ENCODE results near the gene RRP1.

RRP1 gene

DNA sequence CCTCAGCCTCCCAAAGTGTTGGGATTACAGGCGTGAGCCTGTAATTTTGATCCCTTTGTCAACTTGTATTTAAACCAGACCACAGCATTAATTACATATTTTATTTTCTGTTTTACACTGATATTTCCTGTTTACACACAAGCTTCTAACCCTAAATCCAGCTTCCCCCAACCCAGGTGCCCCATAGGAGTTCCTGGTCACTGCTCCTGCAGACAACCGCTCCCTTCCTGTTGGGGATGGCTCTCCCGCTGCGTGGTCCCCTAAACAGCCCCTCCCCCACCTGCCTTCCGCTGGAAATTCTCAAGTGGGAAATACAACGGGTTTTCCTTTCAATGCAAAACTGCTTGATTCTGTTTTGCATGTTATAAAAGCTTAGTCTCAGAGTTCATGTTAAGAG, 17.0 kb upstream of the RRP1 start:
- Histone ChIP-seq H3K4me1 (peaks cover 60% of the 10 kb centered on the region), H3K27me3 (no peaks in the 10 kb centered on the region), H3K4me2 (peak overlapping the region; percentile 90), H3K36me3 (peaks cover 23% of the 10 kb centered on the region), H3K9me3 (0 out of 2 replicates have a peak, but pooled peaks cover 8% of the 10 kb centered on the region), H3K4me3 (no peak overlapping the region), H4K20me1 (peaks cover 32% of the 10 kb centered on the region), H3K27ac (no peak overlapping the region), H3K9ac (no peak overlapping the region)
- no peak for TF ChIP-seq Cebpa-rat (IDR thresholded peaks at IDR 0.05)

DNA sequence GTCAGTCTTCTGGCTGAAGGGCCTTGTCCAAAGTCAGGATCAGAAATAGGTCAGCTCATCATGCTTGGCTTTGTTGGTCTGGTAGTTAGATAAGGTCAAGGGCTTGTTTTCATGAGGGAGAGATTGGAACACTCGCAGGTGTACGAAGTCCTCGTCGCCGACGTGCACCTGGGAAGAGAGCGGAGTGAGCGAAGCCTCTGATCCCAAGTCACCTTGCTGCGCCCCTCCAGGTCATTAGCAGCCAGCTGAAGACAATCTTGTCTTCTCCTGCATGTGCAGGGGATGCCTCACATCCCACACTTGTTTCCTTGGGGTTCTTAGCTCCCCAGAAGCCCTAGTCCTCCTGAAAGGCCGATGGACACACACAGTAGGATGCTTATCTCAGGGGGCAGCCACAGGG, 15.2 kb upstream of the RRP1 start:
- 0 out of 2 replicates have a peak overlapping the region, but pooled peaks have one; percentile 4 for H3K27ac ChIP-seq

DNA sequence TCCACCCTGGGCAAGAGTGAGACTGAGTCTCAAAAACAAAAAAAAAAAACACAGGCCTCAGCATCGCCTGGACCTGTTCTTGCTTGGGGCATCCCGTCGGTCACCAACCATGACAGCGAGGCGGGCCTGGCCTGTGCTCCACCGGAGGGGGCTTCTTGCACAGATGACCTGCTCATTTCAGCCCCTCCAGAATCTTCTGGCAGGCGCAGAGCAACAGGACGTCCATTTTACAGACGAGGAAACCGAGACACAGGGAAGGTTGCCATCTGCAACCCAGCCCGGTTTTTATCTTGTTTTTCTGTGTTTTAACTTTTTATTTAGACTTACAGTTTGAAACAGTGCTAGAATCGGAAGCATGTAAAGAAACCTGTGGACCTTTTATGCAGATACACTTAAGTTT, 14.2 kb upstream of the RRP1 start:
- peak overlapping the region; percentile 89; the same call in 1 of the 2 replicates for H3K9ac ChIP-seq
- H3K36me3 ChIP-seq: peaks cover 23% of the 10 kb centered on the region
- peaks cover 82% of the 10 kb centered on the region for H3K4me1 ChIP-seq
- H3K9me3 ChIP-seq: 0 out of 2 replicates have a peak, but pooled peaks cover 8% of the 10 kb centered on the region
- peak overlapping the region; percentile 96 for H3K4me3 ChIP-seq
- H3K27ac ChIP-seq: no peak overlapping the region
- H3K27me3 ChIP-seq: no peaks in the 10 kb centered on the region
- peak overlapping the region; percentile 90 for H3K4me2 ChIP-seq
- TF ChIP-seq Cebpa-rat (IDR thresholded peaks at IDR 0.05): no peak
- H4K20me1 ChIP-seq: peaks cover 32% of the 10 kb centered on the region

More for the DNA sequence above, 15.2 kb upstream of the RRP1 start:
- Histone ChIP-seq H3K9ac (no peak overlapping the region), H3K36me3 (peaks cover 23% of the 10 kb centered on the region), H3K4me1 (peaks cover 77% of the 10 kb centered on the region), H3K4me2 (peak overlapping the region; percentile 90), H3K9me3 (0 out of 2 replicates have a peak, but pooled peaks cover 8% of the 10 kb centered on the region), H3K27me3 (no peaks in the 10 kb centered on the region), H4K20me1 (peaks cover 32% of the 10 kb centered on the region), H3K4me3 (no peak overlapping the region)
- no peak for TF ChIP-seq Cebpa-rat (IDR thresholded peaks at IDR 0.05)

DNA sequence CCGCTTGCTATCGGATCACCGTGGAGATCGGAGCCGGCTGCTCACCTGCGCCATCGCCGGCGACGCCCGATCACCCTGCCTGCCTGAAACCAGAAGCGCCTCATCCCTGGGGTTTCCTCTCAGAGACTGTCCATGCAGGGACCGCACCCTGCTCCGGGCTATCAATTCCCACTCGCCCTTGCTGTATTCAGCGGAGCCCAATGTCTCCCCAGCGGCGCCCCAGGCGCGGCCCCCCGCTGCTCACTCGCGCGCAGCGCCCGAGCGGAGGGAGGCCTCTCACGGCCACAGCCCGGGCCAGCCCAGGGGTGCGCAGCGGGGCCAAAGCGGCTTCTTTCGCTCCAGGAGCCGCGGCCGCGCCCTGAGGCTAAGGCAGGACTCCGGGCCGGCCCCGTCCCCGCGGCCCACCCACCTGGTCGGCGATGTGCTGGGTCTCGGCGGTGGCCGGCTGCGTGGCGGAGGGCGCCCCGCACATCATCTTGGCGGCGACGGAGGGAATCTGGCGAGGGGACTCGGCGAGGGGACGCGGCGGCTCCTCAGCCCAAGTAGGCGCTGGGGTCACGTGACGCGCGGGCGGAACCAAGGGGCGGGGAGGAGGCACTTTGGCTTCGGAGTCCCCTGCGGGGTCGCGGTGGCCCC, 13.5 kb upstream of the RRP1 start, which contains the start of gene CSTB:
Gene CSTB, minus strand, starts transcription at position 514 of the 636 bp plus-strand sequence. Its CDS starts 39 bp downstream, at position 475.
- Histone ChIP-seq H3K9me3 (0 out of 2 replicates have a peak, but pooled peaks cover 6% of the 10 kb centered on the region), H4K20me1 (peaks cover 32% of the 10 kb centered on the region), H3K4me3 (peak within 1 kb of the TSS; percentile 96), H3K27ac (peak within 1 kb of the TSS; percentile 90), H3K4me1 (peaks cover 75% of the 10 kb centered on the region), H3K36me3 (peaks cover 23% of the 10 kb centered on the region), H3K9ac (peak within 1 kb of the TSS; percentile 89), H3K27me3 (no peaks in the 10 kb centered on the region), H3K4me2 (peak within 1 kb of the TSS; percentile 90)
- no peak for TF ChIP-seq Cebpa-rat (IDR thresholded peaks at IDR 0.05)

DNA sequence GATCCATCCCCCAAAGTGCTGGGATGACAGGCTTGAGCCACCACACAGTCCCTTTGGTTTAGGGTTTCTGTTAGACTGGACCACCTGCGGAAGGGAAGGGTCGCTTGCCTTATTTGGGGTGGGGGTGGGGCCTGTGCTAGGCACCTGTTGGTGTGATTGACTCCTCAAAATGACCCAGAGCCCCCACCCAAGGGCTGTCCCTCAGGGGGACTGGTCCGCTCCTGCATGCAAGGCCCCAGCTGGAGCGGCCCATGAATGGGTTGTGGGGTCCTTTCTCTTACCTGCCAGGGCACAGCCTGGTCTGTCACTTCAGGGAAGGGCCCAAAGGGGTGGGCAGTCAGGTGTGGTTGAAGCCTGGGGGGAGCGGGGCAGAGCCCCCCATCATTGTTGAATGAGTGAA, 11.4 kb upstream of the RRP1 start:
- no peaks in the 10 kb centered on the region for H3K27me3 ChIP-seq
- TF ChIP-seq Cebpa-rat (IDR thresholded peaks at IDR 0.05): no peak
- peaks cover 61% of the 10 kb centered on the region for H3K4me1 ChIP-seq
- H3K4me3 ChIP-seq: no peak overlapping the region
- no peaks in the 10 kb centered on the region for H3K9me3 ChIP-seq
- peaks cover 16% of the 10 kb centered on the region for H3K36me3 ChIP-seq
- no peak overlapping the region for H3K9ac ChIP-seq
- H3K27ac ChIP-seq: no peak overlapping the region
- peaks cover 29% of the 10 kb centered on the region for H4K20me1 ChIP-seq
- H3K4me2 ChIP-seq: 0 out of 2 replicates have a peak overlapping the region, but pooled peaks have one; percentile 54

DNA sequence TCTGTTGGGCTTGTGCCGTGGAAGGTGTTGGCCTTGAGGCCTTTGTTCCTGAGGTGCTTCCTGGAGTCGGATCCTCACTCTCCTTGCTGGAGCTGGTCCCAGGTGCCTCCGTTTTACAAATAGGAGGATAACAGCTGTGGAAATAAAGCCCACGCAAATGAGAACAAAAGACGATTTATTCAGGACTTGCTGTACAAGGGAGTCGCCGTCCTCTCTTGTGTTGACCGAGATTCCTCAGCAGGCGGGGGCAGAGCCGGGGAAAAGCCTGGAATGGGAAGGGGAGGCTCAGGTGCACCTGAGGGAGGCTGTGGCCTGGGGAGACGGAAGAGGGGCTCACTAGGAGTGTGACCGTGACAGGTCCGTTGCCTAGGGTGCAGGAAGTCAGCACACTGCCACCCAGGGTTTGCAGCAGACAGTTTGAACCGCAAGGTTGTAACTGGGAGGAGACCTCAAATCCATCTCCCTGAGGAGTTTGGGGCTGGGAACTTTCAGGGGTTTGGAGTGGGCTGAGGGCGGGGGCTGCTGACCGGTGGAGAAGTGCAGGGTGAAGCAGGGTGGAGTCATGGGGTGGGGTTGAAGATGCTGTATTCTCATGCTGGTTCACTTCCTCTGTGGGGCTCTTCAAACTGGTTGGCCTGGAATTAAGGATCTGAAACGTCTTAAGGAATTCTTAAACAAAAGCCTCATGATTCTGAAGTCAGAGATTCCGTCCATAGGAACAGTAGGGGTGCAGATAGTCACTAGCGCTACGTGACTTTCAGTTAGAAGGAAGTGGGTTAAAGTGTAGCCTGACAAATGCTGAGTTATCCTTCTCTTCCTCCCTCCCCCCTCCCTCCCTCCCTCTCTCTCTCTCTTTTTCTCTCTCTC, 10.7 kb upstream of the RRP1 start:
- H3K9ac ChIP-seq: no peak overlapping the region
- H3K27ac ChIP-seq: no peak overlapping the region
- no peaks in the 10 kb centered on the region for H3K9me3 ChIP-seq
- TF ChIP-seq Cebpa-rat (IDR thresholded peaks at IDR 0.05): no peak
- H3K27me3 ChIP-seq: no peaks in the 10 kb centered on the region
- H4K20me1 ChIP-seq: peaks cover 22% of the 10 kb centered on the region
- H3K4me3 ChIP-seq: no peak overlapping the region
- peak overlapping the region; percentile 54 for H3K4me2 ChIP-seq
- H3K36me3 ChIP-seq: peaks cover 9% of the 10 kb centered on the region
- H3K4me1 ChIP-seq: peaks cover 61% of the 10 kb centered on the region

DNA sequence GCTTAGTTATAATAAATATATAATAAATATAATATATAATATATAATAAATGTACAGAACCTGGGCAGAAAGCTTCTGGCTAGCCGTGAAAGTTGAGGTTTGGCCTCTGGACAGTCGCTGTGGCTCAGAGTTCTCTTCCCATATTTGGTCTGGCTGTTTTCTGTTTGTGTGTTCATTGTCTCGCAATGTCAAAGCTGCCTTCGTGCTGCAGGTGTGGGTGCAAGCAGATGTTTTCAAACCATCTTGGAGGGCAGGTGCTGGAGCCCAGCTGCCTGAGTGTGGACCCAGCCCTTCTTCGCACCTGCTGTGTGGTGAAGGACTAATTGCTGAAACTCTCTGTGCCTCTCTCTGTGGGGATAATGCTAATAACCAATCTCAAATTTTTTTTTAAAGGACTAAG, 9.7 kb upstream of the RRP1 start:
- peaks cover 55% of the 10 kb centered on the region for H3K4me1 ChIP-seq
- H4K20me1 ChIP-seq: peaks cover 13% of the 10 kb centered on the region
- H3K9ac ChIP-seq: no peak overlapping the region
- peak overlapping the region; percentile 54; the same call in 1 of the 2 replicates for H3K4me2 ChIP-seq
- H3K27me3 ChIP-seq: no peaks in the 10 kb centered on the region
- TF ChIP-seq Cebpa-rat (IDR thresholded peaks at IDR 0.05): no peak
- H3K27ac ChIP-seq: no peak overlapping the region
- H3K36me3 ChIP-seq: no peaks in the 10 kb centered on the region; the same call in 1 of the 2 replicates
- H3K4me3 ChIP-seq: no peak overlapping the region
- H3K9me3 ChIP-seq: no peaks in the 10 kb centered on the region

DNA sequence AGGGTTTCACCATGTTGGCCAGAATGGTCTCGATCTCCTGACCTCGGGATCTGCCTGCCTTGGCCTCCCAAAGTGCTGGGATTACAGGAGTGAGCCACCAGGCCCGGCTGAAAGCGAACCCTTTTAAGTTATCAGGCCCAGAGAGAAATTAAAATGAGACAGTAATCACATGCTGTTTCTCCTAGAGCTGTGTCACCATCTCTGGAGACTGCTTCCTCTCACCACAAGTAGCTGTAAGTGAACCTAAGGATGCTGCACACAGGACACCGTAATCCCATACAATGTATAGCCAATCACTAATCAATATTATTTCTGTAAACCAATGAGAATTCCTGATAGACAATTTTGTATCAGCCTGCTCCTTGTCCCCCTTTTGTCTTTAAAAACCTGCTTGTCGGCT, 7.5 kb upstream of the RRP1 start:
- H3K27ac ChIP-seq: no peak overlapping the region
- no peak overlapping the region for H3K4me2 ChIP-seq
- TF ChIP-seq Cebpa-rat (IDR thresholded peaks at IDR 0.05): no peak
- H3K36me3 ChIP-seq: no peaks in the 10 kb centered on the region
- no peak overlapping the region for H3K4me3 ChIP-seq
- no peaks in the 10 kb centered on the region for H3K27me3 ChIP-seq
- H3K4me1 ChIP-seq: peaks cover 44% of the 10 kb centered on the region
- H4K20me1 ChIP-seq: no peaks in the 10 kb centered on the region
- no peaks in the 10 kb centered on the region for H3K9me3 ChIP-seq
- no peak overlapping the region for H3K9ac ChIP-seq

DNA sequence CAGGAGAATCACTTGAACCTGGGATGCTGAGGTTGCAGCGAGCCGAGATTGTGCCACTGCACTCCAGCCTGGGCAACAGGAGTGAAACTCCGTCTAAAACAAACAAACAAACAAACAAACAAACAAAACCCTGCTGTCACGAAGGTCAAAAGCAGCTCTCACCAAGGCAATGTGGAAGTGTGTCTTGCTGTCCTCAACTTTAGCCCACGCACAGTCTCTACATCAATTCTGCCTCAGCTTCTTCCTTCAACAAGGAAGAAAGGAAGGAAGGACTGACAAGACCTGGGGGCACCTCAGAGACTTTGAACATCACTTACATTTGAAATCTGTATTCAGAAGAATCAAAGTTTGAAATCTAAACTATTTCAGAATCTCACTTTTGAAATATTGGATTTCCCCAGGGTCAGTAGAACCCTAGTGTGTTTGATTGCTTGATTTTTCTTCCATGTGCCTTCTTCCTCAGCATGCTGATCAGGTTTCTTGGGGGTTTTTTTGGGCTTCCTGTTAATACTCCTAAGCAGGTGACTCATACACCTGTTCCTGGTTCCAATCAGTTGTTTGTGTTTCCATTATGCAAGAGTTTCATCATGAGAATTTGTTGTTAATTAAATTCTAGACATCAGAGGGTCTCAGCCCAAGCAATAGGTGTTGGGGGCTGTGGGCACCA, 6.8 kb upstream of the RRP1 start:
- TF ChIP-seq Cebpa-rat (IDR thresholded peaks at IDR 0.05): no peak
- Histone ChIP-seq H3K27ac (no peak overlapping the region), H3K4me2 (peak overlapping the region; percentile 74), H3K9me3 (no peaks in the 10 kb centered on the region), H3K9ac (no peak overlapping the region), H3K27me3 (no peaks in the 10 kb centered on the region), H4K20me1 (no peaks in the 10 kb centered on the region), H3K4me1 (peaks cover 40% of the 10 kb centered on the region), H3K36me3 (no peaks in the 10 kb centered on the region), H3K4me3 (no peak overlapping the region)
